Fibroblast of skin of right biceps (primary cell): ENCODE data around the gene BMPR2.
"Not testable (repeated sequence)": the region's sequence is repeated elsewhere in the genome, so short reads cannot be mapped to it uniquely, and the experiment has no call there.

Experiments
- DNase-seq: peaks from one replicate; pipeline ENCODE4 v3.0.0-alpha.2; 2013

BMPR2 gene

DNA sequence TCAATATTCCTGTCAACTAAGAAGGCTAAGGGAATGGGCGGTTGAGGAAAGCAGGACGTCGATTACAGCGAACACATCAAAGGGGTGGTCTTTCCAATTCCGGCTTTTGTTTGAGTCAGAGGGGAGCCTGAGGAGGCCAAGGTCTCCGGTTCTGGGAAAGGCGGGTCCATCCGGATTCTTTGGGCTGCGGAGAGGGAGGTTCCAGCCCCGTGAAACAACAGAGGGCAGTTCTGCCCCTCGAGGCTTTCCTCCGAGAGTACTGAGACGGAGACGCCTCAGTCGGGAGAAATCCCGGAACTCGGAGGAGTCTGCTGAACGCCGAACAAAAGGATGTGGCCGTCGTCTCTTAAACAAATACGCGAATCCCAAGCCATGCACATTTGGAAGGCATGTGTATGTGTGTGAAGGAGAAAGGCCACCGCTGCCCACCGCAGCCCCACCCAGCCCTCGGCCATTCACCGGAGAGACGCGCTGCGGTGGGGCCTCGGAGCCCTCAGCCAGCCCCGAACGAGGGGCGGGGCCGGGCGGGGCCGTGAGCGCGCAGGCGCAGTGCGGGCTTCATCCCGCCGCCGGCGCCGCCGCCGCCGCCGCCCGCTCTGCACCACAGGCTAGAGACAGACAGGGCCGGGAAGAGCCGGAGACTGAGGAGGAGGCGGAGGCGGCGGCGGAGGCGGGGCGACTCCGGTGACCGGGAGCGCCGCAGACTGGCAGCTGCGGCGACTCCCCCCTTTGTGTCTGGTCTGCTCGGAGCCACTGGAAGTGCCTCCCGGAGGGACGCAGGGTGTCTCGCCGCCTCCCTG, at the start of gene BMPR2:
Gene BMPR2, plus strand, starts transcription at position 719 of the 800 bp plus-strand sequence. CDS start 1,148 bp downstream, outside the sequence.
- DNase-seq: peak; percentile 93

DNA sequence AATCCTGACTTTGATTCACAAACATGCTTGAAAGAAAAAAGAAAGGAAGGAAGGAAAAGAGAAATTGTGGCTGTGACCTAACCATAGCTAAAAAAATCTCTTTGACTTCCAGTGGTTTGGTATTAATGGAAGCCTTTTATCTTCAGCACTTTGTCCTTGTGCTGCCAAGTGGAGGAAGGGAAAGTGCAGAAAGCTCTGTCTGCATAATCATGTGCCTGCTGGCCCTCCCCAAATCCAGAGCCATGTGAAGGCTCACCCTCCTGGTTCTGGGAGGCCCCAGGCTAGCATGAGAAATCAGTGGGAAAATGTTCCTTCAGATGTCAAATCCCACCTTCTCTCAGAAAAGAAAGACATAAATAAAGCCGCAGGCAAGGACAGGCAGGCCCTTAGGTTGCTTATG, 48.3 kb upstream of the BMPR2 start:
- DNase-seq: no peak

GRCh38 chr2:202335791-202336467, 40.2 kb upstream of the BMPR2 start:
- peak; percentile 66 for DNase-seq

DNA sequence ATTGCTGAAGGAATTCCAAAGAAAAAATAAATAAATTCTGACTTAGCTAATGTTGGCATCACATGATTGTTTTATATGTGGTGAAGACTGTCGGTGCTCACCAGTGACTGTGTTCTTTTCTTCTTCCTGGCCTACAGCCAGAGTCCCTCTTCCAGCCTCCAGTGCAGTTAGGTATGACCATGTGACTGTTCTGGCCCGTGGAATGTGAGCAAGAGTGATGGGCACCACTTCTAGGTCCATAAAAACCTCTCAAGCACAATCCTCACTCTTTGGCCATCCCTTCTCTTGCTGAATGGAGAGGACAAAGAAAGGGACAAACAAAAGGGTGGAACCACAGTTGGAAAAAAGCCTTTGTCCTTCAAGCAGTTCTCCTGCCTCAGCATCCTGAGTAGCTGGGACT, 39.0 kb upstream of the BMPR2 start:
- peak; percentile 14 for DNase-seq

- no peak for DNase-seq
These were observed 38.3 kb upstream of the BMPR2 start for GRCh38 chr2:202337706-202338346.

DNA sequence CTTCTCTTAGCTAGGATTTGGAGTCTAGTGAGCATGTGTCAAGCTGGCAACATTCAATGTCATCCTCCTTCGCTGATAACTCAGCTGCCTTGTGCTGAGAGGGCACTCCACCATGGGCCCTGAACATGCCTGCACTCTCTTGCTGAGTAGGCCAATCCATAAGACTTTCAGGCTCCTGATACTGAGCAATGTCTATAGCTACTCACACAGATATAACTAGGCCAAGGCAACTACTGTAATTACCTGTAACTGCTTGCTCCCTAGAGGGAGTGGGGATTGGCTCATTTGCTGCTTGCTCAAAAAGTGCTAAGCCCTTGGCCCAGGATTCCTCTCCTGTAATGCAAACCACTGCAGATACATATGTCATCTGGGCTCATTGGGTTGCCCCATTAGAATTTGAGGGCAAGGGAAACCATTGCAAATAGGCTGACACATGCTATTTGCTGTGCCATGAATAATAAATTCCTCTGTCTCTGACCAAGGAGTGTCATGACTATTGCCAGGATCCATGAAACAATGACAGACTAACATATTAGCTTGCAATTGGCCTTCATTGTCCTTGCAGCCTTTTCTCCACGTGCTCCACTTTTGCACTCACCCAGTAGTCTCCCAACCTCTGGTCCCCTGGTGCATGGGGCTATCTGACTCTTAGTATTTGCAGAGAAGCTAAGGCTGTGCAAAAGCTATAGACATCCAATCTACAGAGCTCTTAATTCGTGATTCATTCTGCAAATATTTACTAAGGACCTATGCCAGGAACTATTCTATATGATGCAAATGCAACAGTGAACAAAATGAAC, 36.9 kb upstream of the BMPR2 start:
- peak; percentile 90 for DNase-seq

DNA sequence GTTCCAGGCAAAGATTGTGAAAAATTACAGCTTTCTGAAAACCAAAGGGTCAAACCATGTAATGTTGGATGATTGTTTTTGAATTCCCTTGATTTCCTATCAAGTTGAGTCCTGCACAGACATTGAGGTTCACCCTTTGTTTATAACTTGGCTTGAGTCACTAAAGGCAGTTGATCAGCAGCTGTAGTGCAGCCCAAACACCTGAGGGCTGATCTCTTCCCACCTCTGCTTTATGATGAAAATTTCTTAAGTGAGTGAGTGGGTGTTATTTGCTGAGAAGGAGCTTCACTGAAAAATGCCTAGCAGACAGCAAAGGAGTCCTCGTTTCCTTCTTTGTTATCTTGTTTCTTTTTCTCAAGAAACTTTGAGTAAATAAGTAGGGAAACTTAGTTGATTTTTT, 31.9 kb upstream of the BMPR2 start:
- no peak for DNase-seq

- DNase-seq: no peak
These were observed 29.9 kb upstream of the BMPR2 start for GRCh38 chr2:202346180-202346579.

- DNase-seq: no peak
These were observed 22.7 kb upstream of the BMPR2 start for GRCh38 chr2:202353430-202353829.

DNA sequence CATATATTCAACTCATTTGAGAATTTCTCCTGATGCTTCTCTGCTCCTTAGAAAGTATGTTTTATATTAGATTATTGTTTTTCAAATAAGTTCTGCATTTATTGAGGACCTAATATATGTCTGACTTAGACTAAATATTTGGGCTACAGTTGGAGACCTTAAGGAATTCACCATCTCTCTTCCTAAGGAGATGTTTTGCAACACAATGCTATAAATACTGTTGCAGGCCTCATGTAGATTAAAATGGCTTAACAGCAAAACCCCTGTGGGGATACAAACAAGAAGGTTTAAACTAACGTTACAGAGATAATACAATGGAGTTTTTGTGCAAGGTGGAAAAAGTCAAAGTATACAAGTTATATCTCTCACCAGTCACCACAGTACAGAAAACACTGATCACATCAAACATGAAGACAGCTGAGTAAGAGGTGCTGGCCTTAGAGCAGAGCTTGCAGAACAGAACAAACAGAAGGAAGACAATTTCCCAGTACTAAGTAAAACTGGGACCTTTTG, 20.1 kb upstream of the BMPR2 start:
- no peak for DNase-seq

DNA sequence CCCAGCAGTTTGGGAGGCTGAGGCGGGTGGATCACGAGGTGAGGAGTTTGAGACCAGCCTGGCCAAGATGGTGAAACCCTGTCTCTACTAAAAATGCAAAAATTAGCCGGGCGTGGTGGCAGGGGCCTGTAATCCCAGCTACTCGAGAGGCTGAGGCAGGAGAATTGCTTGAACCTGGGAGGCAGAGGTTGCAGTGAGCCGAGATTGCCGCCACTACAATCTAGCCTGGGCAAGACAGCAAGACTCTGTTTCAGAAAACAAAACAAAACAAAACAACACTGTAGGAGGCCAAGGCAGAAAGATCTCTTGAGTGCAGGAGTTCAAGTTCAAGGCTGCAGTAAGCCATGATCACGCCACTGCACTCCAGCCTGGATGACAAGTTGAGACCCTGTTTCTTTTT, 17.2 kb upstream of the BMPR2 start:
- not testable (repeated sequence) for DNase-seq

GRCh38 chr2:202360646-202361045, 15.5 kb upstream of the BMPR2 start:
- no peak for DNase-seq

DNA sequence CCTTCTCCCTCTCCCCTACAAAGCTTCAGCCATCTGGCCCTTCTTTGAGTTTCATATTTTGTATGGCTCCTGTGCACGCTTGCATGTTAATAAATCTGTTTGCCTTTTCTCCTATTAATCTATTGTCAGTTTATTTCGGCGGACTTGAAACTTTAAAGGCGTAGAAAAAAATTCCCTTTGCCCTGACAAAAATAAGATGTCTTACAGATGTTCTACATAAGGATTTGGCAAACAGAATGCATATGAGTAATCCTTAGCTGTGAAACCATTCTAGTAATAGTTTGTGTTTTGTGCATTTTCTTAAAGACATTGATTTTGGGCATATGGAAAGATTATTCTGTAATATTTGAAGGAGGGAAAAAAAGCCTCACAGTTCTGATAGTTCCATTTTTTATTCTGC, 15.0 kb upstream of the BMPR2 start:
- peak; percentile 44 for DNase-seq

DNA sequence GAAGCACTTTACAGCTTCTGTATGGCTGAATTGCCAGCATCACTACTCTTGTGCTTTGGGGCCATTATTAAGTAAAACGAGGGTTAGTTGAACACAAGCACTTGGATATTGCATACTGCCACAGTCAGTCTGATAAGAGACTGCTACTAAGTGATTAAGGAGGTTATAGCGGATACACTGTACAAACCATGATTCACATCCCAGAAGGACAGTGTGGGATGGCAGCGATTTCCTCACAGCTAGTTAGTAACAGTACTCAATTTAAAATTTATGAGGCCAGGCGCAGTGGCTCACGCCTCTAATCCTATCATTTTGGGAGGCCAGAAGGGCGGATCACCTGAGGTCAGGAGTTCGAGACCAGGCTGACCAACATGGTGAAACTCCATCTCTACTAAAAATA, 2.6 kb upstream of the BMPR2 start:
- peak; percentile 47 for DNase-seq

DNA sequence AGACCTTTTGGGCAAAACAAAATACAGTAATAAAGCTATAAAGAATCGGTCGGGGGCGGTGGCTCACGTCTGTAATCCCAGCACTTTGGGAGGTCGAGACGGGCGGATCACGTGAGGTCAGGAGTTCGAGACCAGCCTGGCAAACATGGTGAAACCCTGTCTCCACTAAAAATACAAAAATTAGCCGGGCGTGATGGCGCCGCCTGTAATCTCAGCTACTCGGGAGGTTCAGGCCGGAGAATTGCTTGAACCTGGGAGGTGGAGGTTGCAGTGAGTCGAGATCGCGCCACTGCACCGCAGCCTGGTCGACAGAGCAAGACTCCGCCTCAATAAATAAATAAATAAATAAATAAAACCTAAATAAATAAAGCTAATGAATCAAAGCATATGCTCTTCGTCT, 1.7 kb upstream of the BMPR2 start:
- DNase-seq: not testable (repeated sequence)

- peak; percentile 80 for DNase-seq
These were observed 1.0 kb upstream of the BMPR2 start for GRCh38 chr2:202375033-202375608.

DNA sequence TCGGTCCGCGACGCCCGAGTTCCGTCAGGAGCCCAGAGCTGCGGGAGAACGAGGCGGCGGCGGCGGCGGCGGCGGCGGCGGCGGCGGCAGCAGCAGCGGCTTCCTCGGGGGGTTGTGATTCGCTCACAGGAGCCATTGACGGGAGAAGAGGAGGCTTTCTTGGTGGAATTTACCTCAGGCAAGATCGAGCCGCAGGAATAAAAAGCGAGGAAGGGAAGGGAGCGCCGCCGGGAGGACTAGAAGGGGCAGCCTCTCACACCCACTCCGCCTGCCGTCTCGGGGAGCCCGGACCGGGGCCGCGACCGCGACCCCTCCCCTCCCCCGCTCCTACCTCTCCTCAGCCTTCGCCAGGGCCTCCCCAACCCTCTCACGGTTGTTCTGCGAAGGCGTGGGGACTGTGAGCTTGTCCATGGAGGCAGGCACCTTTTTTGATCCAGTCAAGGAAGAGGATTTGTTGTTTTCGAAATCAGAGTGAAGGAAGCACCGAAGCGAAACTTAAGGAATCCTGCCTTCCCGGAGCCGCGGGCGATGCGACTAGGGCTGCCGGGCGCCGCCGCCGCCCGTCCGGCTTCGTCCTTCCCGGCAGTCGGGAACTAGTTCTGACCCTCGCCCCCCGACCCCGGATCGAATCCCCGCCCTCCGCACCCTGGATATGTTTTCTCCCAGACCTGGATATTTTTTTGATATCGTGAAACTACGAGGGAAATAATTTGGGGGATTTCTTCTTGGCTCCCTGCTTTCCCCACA, 506 bp downstream of the BMPR2 start:
- DNase-seq: no peak

DNA sequence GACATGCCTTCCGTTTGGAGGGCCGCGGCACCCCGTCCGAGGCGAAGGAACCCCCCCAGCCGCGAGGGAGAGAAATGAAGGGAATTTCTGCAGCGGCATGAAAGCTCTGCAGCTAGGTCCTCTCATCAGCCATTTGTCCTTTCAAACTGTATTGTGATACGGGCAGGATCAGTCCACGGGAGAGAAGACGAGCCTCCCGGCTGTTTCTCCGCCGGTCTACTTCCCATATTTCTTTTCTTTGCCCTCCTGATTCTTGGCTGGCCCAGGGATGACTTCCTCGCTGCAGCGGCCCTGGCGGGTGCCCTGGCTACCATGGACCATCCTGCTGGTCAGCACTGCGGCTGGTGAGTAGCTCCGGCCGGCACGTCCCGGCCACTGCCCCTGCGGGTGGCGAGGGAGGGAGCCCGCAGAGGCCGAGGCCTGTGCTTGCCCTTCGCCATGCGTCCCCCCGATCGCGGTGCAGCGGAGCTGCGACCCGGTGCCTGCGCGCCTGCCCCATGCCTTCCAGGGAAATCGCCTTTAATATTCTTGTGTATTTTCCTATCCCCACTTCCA, 1.2 kb downstream of the BMPR2 start:
- DNase-seq: no peak

DNA sequence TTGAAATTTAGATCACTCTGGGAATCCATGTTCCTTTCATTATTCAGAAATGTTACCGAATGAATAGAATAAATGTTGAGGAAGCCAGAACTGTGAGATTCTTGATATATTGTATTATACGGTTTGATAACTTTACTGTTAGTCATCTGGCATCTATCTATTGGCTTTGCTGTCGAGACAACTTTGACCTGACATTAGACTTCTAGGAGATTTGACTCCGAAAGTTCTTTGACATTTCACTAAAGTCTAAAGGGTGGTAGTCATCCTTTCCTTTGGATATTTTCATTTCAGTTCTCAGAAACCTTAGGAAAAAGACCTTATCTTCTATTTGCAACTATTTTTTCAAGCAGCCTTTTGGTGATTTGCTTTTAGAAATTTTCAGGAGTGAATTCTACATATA, 1.9 kb downstream of the BMPR2 start:
- no peak for DNase-seq

GRCh38 chr2:202378662-202379358, 2.7 kb downstream of the BMPR2 start:
- no peak for DNase-seq

DNA sequence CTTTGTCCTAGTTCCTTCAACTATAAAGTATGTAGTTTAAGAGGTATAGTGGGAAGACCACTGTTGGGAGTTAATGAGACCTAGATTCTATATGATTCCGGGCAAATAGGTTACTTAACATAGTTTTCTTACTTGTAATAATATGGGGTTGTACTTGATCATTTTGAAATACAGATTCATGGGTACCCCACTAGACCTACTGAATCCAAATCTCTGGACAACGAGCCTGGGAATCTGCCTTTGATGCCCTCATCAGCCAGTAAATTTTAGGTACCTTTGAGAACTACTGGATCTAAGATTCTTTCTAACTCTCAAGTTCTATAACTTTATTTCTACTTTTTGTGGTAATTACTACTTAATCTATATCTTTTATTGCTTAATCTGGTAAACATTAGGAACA, 6.6 kb downstream of the BMPR2 start:
- DNase-seq: no peak
